CD4-positive, CD25-positive, alpha-beta regulatory T cell (primary cell): ENCODE results near the gene KDM4B. TPM values are rescaled to one million over a fixed set of nuclear protein-coding genes. Genes with fewer than 3 reads are reported as not detected.
"Not testable (repeated sequence)": the region's sequence is repeated elsewhere in the genome, so short reads cannot be mapped to it uniquely, and the experiment has no call there.

Experiments used
- ATAC-seq, 2 donors: fragments of 150-1000 bp; cut with Tn5 transposase; one replicate each; pipeline ENCODE4 v1.10.0; 2021; ENCODE audit warnings: low read depth in 2 of 2, moderate number of reproducible peaks in 2 of 2, moderate library complexity in 1 of 2
- DNase-seq, 3 donors: peaks; one replicate each; pipeline versions ENCODE4 v3.0.0 to v3.0.0-alpha.2; 2012 to 2022; ENCODE audit warnings: mixed read lengths in 1 of 3
- H3K27ac ChIP-seq: one replicate; pipeline ENCODE4 v1.7.0; 2013; ENCODE audit warnings: mild to moderate bottlenecking, low read length; ENCODE audit not compliant: insufficient read depth, poor library complexity, severe bottlenecking
- H3K27me3 ChIP-seq: one replicate; pipeline ENCODE4 v1.7.0; 2013; ENCODE audit warnings: low read length; ENCODE audit not compliant: control insufficient read depth, insufficient read depth
- H3K36me3 ChIP-seq: one replicate; pipeline ENCODE4 v1.7.0; 2013; ENCODE audit warnings: mild to moderate bottlenecking, low read length, moderate library complexity; ENCODE audit not compliant: control insufficient read depth, insufficient read depth
- H3K4me1 ChIP-seq: 2 replicates; pipeline ENCODE4 v1.7.0; 2013; ENCODE audit warnings: mild to moderate bottlenecking, low read length; ENCODE audit not compliant: insufficient read depth, control insufficient read depth, poor library complexity, severe bottlenecking
- H3K4me3 ChIP-seq: one replicate; pipeline ENCODE4 v1.7.0; 2013; ENCODE audit warnings: low read depth, mild to moderate bottlenecking, low read length, moderate library complexity
- H3K9me3 ChIP-seq, 2 experiments: 1 replicate in 1 of 2; 2 replicates in 1 of 2; pipeline ENCODE4 v1.7.0; 2013; ENCODE audit warnings: low read length in 2 of 2, mild to moderate bottlenecking in 1 of 2, moderate library complexity in 1 of 2; ENCODE audit not compliant: control insufficient read depth in 2 of 2
- H3K27ac Mint-ChIP-seq, 3 donors: one replicate each; pipeline ENCODE4 v1.8.0; 2020 to 2022; ENCODE audit warnings: mild to moderate bottlenecking in 3 of 3, mixed read lengths in 3 of 3, moderate library complexity in 2 of 3
- H3K27me3 Mint-ChIP-seq: one replicate; pipeline ENCODE4 v1.8.0; 2022; ENCODE audit warnings: mild to moderate bottlenecking, mixed read lengths
- H3K36me3 Mint-ChIP-seq: one replicate; pipeline ENCODE4 v1.8.0; 2020; ENCODE audit warnings: mixed read lengths
- H3K4me1 Mint-ChIP-seq, 4 donors: one replicate each; pipeline ENCODE4 v1.8.0; 2020 to 2022; ENCODE audit warnings: mixed read lengths in 4 of 4, mild to moderate bottlenecking in 1 of 4
- H3K4me3 Mint-ChIP-seq, 4 donors: one replicate each; pipeline ENCODE4 v1.8.0; 2020 to 2022; ENCODE audit warnings: mild to moderate bottlenecking in 4 of 4, mixed read lengths in 4 of 4, moderate library complexity in 3 of 4
- H3K9me3 Mint-ChIP-seq, 7 donors: one replicate each; pipeline ENCODE4 v1.8.0; 2020 to 2022; ENCODE audit warnings: mixed read lengths in 7 of 7, mild to moderate bottlenecking in 3 of 7, moderate library complexity in 2 of 7
- polyA plus RNA-seq, 4 donors: library from polyadenylated mRNA; unstranded; fragments of 300-500 nt; fragmentation: Illumina TruSeq; gene quantifications; one replicate each; pipeline ENCODE4 v1.2.3, GENCODE V29; 2021
- total RNA-seq: library from RNA; stranded (reverse); gene quantifications from one replicate; pipeline ENCODE4 v1.2.3, GENCODE V29; 2022

Gene KDM4B
- total and polyA plus RNA-seq, 5 donors from 2014 or later: 6.3 to 70.0 (median 8.6) TPM

- H3K9me3 Mint-ChIP-seq, DNase-seq, H3K36me3 ChIP-seq, H3K36me3 Mint-ChIP-seq, H3K27ac ChIP-seq, H3K4me3 Mint-ChIP-seq, H3K27ac Mint-ChIP-seq, H3K9me3 ChIP-seq, H3K4me3 ChIP-seq, ATAC-seq, H3K27me3 ChIP-seq, H3K4me1 ChIP-seq, H3K27me3 Mint-ChIP-seq, H3K4me1 Mint-ChIP-seq: not testable (repeated sequence)
Measured at GRCh38 chr19:5164845-5165696, 196.2 kb downstream of the KDM4B start.

GRCh38 chr19:5165697-5166019 is 196.7 kb downstream of the KDM4B start:
- Mint-ChIP-seq H3K9me3 (peaks cover 0 to 4% (median 0%) of the 10 kb centered on the region in 7 donors), H3K27ac (no peak overlapping the region), H3K4me3 (no peak overlapping the region), H3K27me3 (no peaks in the 10 kb centered on the region), H3K36me3 (peaks cover 5% of the 10 kb centered on the region), H3K4me1 (peaks cover 0 to 2% (median 0%) of the 10 kb centered on the region in 4 donors)
- H3K9me3 ChIP-seq: no peaks in the 10 kb centered on the region
- DNase-seq: no peak
- ATAC-seq: no peak
- no peaks in the 10 kb centered on the region for H3K27me3 ChIP-seq
- no peaks in the 10 kb centered on the region for H3K4me1 ChIP-seq
- no peaks in the 10 kb centered on the region for H3K36me3 ChIP-seq
- no peak overlapping the region for H3K27ac ChIP-seq
- no peak overlapping the region for H3K4me3 ChIP-seq

- Mint-ChIP-seq H3K4me1 (peaks cover 0 to 2% (median 0%) of the 10 kb centered on the region in 4 donors), H3K9me3 (peaks cover 0 to 4% (median 0%) of the 10 kb centered on the region in 7 donors), H3K27me3 (no peaks in the 10 kb centered on the region), H3K36me3 (peaks cover 5% of the 10 kb centered on the region), H3K4me3 (peak overlapping the region in 1 of 4 donors; percentile 23), H3K27ac (no peak overlapping the region)
- H3K27ac ChIP-seq: no peak overlapping the region
- no peak for ATAC-seq
- no peak overlapping the region for H3K4me3 ChIP-seq
- H3K27me3 ChIP-seq: no peaks in the 10 kb centered on the region
- DNase-seq: no peak
- H3K4me1 ChIP-seq: no peaks in the 10 kb centered on the region
- no peaks in the 10 kb centered on the region for H3K9me3 ChIP-seq
- no peaks in the 10 kb centered on the region for H3K36me3 ChIP-seq
Measured at GRCh38 chr19:5166262-5166661, 197.3 kb downstream of the KDM4B start.

- H3K27me3 Mint-ChIP-seq: no peaks in the 10 kb centered on the region
- no peak overlapping the region for H3K4me3 Mint-ChIP-seq
- no peaks in the 10 kb centered on the region for H3K36me3 ChIP-seq
- no peaks in the 10 kb centered on the region for H3K27me3 ChIP-seq
- H3K27ac ChIP-seq: no peak overlapping the region
- peak in 1 of 2 donors; percentile 50 for ATAC-seq
- H3K36me3 Mint-ChIP-seq: peaks cover 5% of the 10 kb centered on the region
- no peak overlapping the region for H3K4me3 ChIP-seq
- peak; percentile 30 to 35 (median 34) for DNase-seq
- peak overlapping the region in 1 of 3 donors; percentile 39 for H3K27ac Mint-ChIP-seq
- no peaks in the 10 kb centered on the region for H3K4me1 ChIP-seq
- H3K9me3 Mint-ChIP-seq: peaks cover 0 to 4% (median 0%) of the 10 kb centered on the region in 7 donors
- H3K4me1 Mint-ChIP-seq: peaks cover 0 to 2% (median 0%) of the 10 kb centered on the region in 4 donors
- no peaks in the 10 kb centered on the region for H3K9me3 ChIP-seq
Measured at GRCh38 chr19:5170329-5170745, 201.4 kb downstream of the KDM4B start.

GRCh38 chr19:5171711-5172110 is 202.8 kb downstream of the KDM4B start:
- peaks cover 0 to 4% (median 0%) of the 10 kb centered on the region in 7 donors for H3K9me3 Mint-ChIP-seq
- H3K27me3 Mint-ChIP-seq: no peaks in the 10 kb centered on the region
- no peak overlapping the region for H3K27ac Mint-ChIP-seq

GRCh38 chr19:5172859-5173630 is 204.1 kb downstream of the KDM4B start:
- Histone ChIP-seq H3K27me3 (no peaks in the 10 kb centered on the region), H3K4me1 (no peaks in the 10 kb centered on the region), H3K4me3 (no peak overlapping the region), H3K36me3 (no peaks in the 10 kb centered on the region), H3K27ac (no peak overlapping the region), H3K9me3 (no peaks in the 10 kb centered on the region)
- H3K27me3 Mint-ChIP-seq: peaks cover 7% of the 10 kb centered on the region
- no peak overlapping the region for H3K4me3 Mint-ChIP-seq
- peaks cover 0 to 4% (median 0%) of the 10 kb centered on the region in 7 donors for H3K9me3 Mint-ChIP-seq
- H3K36me3 Mint-ChIP-seq: peaks cover 5% of the 10 kb centered on the region
- ATAC-seq (no peak), DNase-seq (no peak)
- peaks cover 0 to 2% (median 0%) of the 10 kb centered on the region in 4 donors for H3K4me1 Mint-ChIP-seq
- H3K27ac Mint-ChIP-seq: no peak overlapping the region

More at GRCh38 chr19:5171711-5172110, 202.8 kb downstream of the KDM4B start:
- H3K27me3 ChIP-seq: no peaks in the 10 kb centered on the region
- no peak overlapping the region for H3K4me3 ChIP-seq
- H3K36me3 Mint-ChIP-seq: peaks cover 5% of the 10 kb centered on the region
- DNase-seq (no peak), ATAC-seq (no peak)
- H3K4me3 Mint-ChIP-seq: peak overlapping the region in 1 of 4 donors; percentile 41
- H3K4me1 ChIP-seq: no peaks in the 10 kb centered on the region
- no peak overlapping the region for H3K27ac ChIP-seq
- H3K4me1 Mint-ChIP-seq: peaks cover 0 to 2% (median 0%) of the 10 kb centered on the region in 4 donors
- H3K9me3 ChIP-seq: no peaks in the 10 kb centered on the region
- no peaks in the 10 kb centered on the region for H3K36me3 ChIP-seq

- no peak overlapping the region for H3K27ac Mint-ChIP-seq
- peaks cover 0 to 2% (median 0%) of the 10 kb centered on the region in 4 donors for H3K4me1 Mint-ChIP-seq
- Histone ChIP-seq H3K36me3 (no peaks in the 10 kb centered on the region), H3K4me3 (no peak overlapping the region), H3K27me3 (no peaks in the 10 kb centered on the region), H3K4me1 (no peaks in the 10 kb centered on the region), H3K9me3 (no peaks in the 10 kb centered on the region), H3K27ac (no peak overlapping the region)
- peaks cover 0 to 4% (median 0%) of the 10 kb centered on the region in 7 donors for H3K9me3 Mint-ChIP-seq
- ATAC-seq (no peak), DNase-seq (no peak)
- peaks cover 7% of the 10 kb centered on the region for H3K27me3 Mint-ChIP-seq
- H3K36me3 Mint-ChIP-seq: peaks cover 5% of the 10 kb centered on the region
- no peak overlapping the region for H3K4me3 Mint-ChIP-seq
Measured at GRCh38 chr19:5173993-5174392, 205.1 kb downstream of the KDM4B start.
